ENCODE results near the gene FAM111A. TPM values are rescaled to one million over a fixed set of nuclear protein-coding genes. Genes with fewer than 3 reads are reported as not detected.
"Not testable (repeated sequence)": the region's sequence is repeated elsewhere in the genome, so short reads cannot be mapped to it uniquely, and the experiment has no call there.

FAM111A gene
- total RNA-seq, 5 donors from 2014 or later (not counting 1 experiment from before 2014, with no cell fraction given), result 75.9 to 90.2 (median 78.9) TPM

- H3K4me3 ChIP-seq (ENCODE audit: control insufficient read depth in 1 of 2, extremely low read depth in 1 of 2, low read length in 1 of 2); H3K9me3 ChIP-seq; DNase-seq; ATAC-seq (replicated peaks in 1 of 4); H3K27ac Mint-ChIP-seq; H3K4me3 Mint-ChIP-seq; H3K36me3 Mint-ChIP-seq; H3K36me3 ChIP-seq (ENCODE audit: control insufficient read depth in 2 of 2, extremely low read depth in 1 of 2, insufficient read depth in 1 of 2, low read length in 1 of 2); H3K9me3 Mint-ChIP-seq; H3K27ac ChIP-seq (ENCODE audit: low read length): not testable (repeated sequence)
- Mint-ChIP-seq H3K4me1 (peaks cover 10 to 23% (median 17%) of the 10 kb centered on the region in 3 donors), H3K27me3 (peaks cover 14 to 31% of the 10 kb centered on the region in 2 donors)
- H3K4me1 ChIP-seq (ENCODE audit: control insufficient read depth in 1 of 2, extremely low read depth in 1 of 2, insufficient read depth in 2 of 2, low read length in 2 of 2), result peaks cover 0 to 13% of the 10 kb centered on the region in 2 experiments
- ChIA-PET POLR2A (interaction anchor here in 1 of 2 donors (0.6 kb wide), 1 partner anchor 64 kb away, joined by 3 read pairs; no protein-coding TSS in a partner anchor), CTCF (interaction anchor here (0.8 to 2.4 kb wide), 8 partner anchors 10 to 60 kb away, joined by 3 to 13 read pairs (median 4); partner anchors contain the start of gene FAM111A (in 1 of the 2))
- H3K27me3 ChIP-seq (replicated peaks in 1 of 2; ENCODE audit: control insufficient read depth in 2 of 2, extremely low read depth in 1 of 2, insufficient read depth in 2 of 2, low read length in 1 of 2), result peaks cover 0 to 13% of the 10 kb centered on the region in 2 experiments
- 74% methylated on average over 4 of the region's 8 CpGs for WGBS (ENCODE audit: insufficient coverage)
These were observed 44.7 kb upstream of the FAM111A start for GRCh38 chr11:59097938-59098337.

GRCh38 chr11:59102259-59102765, 40.3 kb upstream of the FAM111A start:
- POLR2A ChIA-PET, result no interaction called here
- peak overlapping the region in 1 of 2 donors; percentile 53 for H3K27ac Mint-ChIP-seq

GRCh38 chr11:59106363-59107336, 36.0 kb upstream of the FAM111A start, which contains the start of gene FAM111B:
FAM111B (plus strand) TSS chr11:59107237; CDS start chr11:59109626, 2,389 bp downstream.
- 4% methylated on average over 44 of the region's 64 CpGs for WGBS (ENCODE audit: insufficient coverage)
- Mint-ChIP-seq H3K27me3 (peaks cover 9 to 20% of the 10 kb centered on the region in 2 donors), H3K4me3 (peak within 1 kb of the TSS; percentile 76 to 88 (median 85)), H3K27ac (peak within 1 kb of the TSS; percentile 37 to 67), H3K4me1 (peaks cover 34 to 51% (median 41%) of the 10 kb centered on the region in 3 donors), H3K36me3 (no peaks in the 10 kb centered on the region), H3K9me3 (no peaks in the 10 kb centered on the region)
- Histone ChIP-seq H3K4me3 (ENCODE audit: control insufficient read depth in 1 of 2, extremely low read depth in 1 of 2, low read length in 1 of 2) (peak within 1 kb of the TSS; percentile 56 to 88), H3K4me1 (ENCODE audit: control insufficient read depth in 1 of 2, extremely low read depth in 1 of 2, insufficient read depth in 2 of 2, low read length in 2 of 2) (peaks cover 14 to 24% of the 10 kb centered on the region in 2 experiments), H3K9me3 (no peaks in the 10 kb centered on the region), H3K27ac (ENCODE audit: low read length) (no peak within 1 kb of the TSS), H3K36me3 (ENCODE audit: control insufficient read depth in 2 of 2, extremely low read depth in 1 of 2, insufficient read depth in 1 of 2, low read length in 1 of 2) (no peaks in the 10 kb centered on the region), H3K27me3 (replicated peaks in 1 of 2; ENCODE audit: control insufficient read depth in 2 of 2, extremely low read depth in 1 of 2, insufficient read depth in 2 of 2, low read length in 1 of 2) (peaks cover 0 to 26% of the 10 kb centered on the region in 2 experiments)
- ChIA-PET POLR2A (interaction anchor here in 1 of 2 donors (0.7 kb wide), 1 partner anchor 65 kb away, joined by 3 read pairs; no protein-coding TSS in a partner anchor), CTCF (interaction anchor here (1.0 to 2.0 kb wide), 8 partner anchors 9 to 52 kb away, joined by 3 to 8 read pairs (median 4); no protein-coding TSS in a partner anchor)
- ATAC-seq (replicated peaks in 1 of 4) (peak; percentile 33 to 90 (median 78)), DNase-seq (peak; percentile 16 to 75 (median 41))

More at GRCh38 chr11:59102259-59102765, 40.3 kb upstream of the FAM111A start:
- H3K4me3 ChIP-seq (ENCODE audit: control insufficient read depth in 1 of 2, extremely low read depth in 1 of 2, low read length in 1 of 2), result peak overlapping the region; percentile 37 to 61
- H3K4me1 Mint-ChIP-seq, result peaks cover 23 to 45% (median 37%) of the 10 kb centered on the region in 3 donors
- DNase-seq (peak in 30 of 35 experiments; percentile 5 to 67 (median 26)), ATAC-seq (replicated peaks in 1 of 4) (peak; percentile 45 to 75 (median 60))
- no peak overlapping the region for H3K27ac ChIP-seq (ENCODE audit: low read length)
- no peaks in the 10 kb centered on the region for H3K36me3 Mint-ChIP-seq
- H3K4me1 ChIP-seq (ENCODE audit: control insufficient read depth in 1 of 2, extremely low read depth in 1 of 2, insufficient read depth in 2 of 2, low read length in 2 of 2), result peaks cover 10 to 23% of the 10 kb centered on the region in 2 experiments
- CTCF ChIA-PET, result interaction anchor here in 1 of 2 donors (0.9 kb wide), 1 partner anchor 34 kb away, joined by 4 read pairs; no protein-coding TSS in a partner anchor
- peaks cover 0 to 30% of the 10 kb centered on the region in 2 experiments for H3K27me3 ChIP-seq (replicated peaks in 1 of 2; ENCODE audit: control insufficient read depth in 2 of 2, extremely low read depth in 1 of 2, insufficient read depth in 2 of 2, low read length in 1 of 2)
- 7% methylated on average over 21 of the region's 23 CpGs for WGBS (ENCODE audit: insufficient coverage)
- no peaks in the 10 kb centered on the region for H3K36me3 ChIP-seq (ENCODE audit: control insufficient read depth in 2 of 2, extremely low read depth in 1 of 2, insufficient read depth in 1 of 2, low read length in 1 of 2)
- no peaks in the 10 kb centered on the region for H3K9me3 Mint-ChIP-seq
- peaks cover 19 to 42% of the 10 kb centered on the region in 2 donors for H3K27me3 Mint-ChIP-seq
- H3K4me3 Mint-ChIP-seq, result peak overlapping the region; percentile 70 to 79 (median 74)
- H3K9me3 ChIP-seq, result no peaks in the 10 kb centered on the region

- not testable (repeated sequence) for H3K27ac ChIP-seq (ENCODE audit: low read length)
- H3K27ac Mint-ChIP-seq, result peak overlapping the region; percentile 37 to 48
- DNase-seq, result peak in 6 of 35 experiments; percentile 1 to 27 (median 7)
These were observed 34.9 kb upstream of the FAM111A start for GRCh38 chr11:59107721-59108120.

GRCh38 chr11:59112494-59112893, 30.2 kb upstream of the FAM111A start:
- ATAC-seq (replicated peaks in 1 of 4), result no peak
- CTCF ChIA-PET, result no interaction called here

More at GRCh38 chr11:59107721-59108120, 34.9 kb upstream of the FAM111A start:
- ATAC-seq (replicated peaks in 1 of 4), result peak in 3 of 4 experiments; percentile 12 to 47 (median 38)
- H3K36me3 ChIP-seq (ENCODE audit: control insufficient read depth in 2 of 2, extremely low read depth in 1 of 2, insufficient read depth in 1 of 2, low read length in 1 of 2); H3K9me3 Mint-ChIP-seq; H3K36me3 Mint-ChIP-seq; POLR2A ChIA-PET; H3K9me3 ChIP-seq: not testable (repeated sequence)
- Histone ChIP-seq H3K27me3 (replicated peaks in 1 of 2; ENCODE audit: control insufficient read depth in 2 of 2, extremely low read depth in 1 of 2, insufficient read depth in 2 of 2, low read length in 1 of 2) (peaks cover 0 to 17% of the 10 kb centered on the region in 2 experiments), H3K4me1 (ENCODE audit: control insufficient read depth in 1 of 2, extremely low read depth in 1 of 2, insufficient read depth in 2 of 2, low read length in 2 of 2) (peaks cover 14% of the 10 kb centered on the region in 2 experiments), H3K4me3 (ENCODE audit: control insufficient read depth in 1 of 2, extremely low read depth in 1 of 2, low read length in 1 of 2) (peak overlapping the region in 1 of 2 donors; percentile 56)
- Mint-ChIP-seq H3K4me3 (peak overlapping the region; percentile 76 to 88 (median 85)), H3K4me1 (peaks cover 26 to 42% (median 33%) of the 10 kb centered on the region in 3 donors), H3K27me3 (peaks cover 9 to 20% of the 10 kb centered on the region in 2 donors)
- CTCF ChIA-PET, result interaction anchor here (1.1 to 2.0 kb wide), 6 partner anchors 10 to 51 kb away, joined by 3 to 8 read pairs (median 5); no protein-coding TSS in a partner anchor
- 8% methylated on average over 5 of the region's 10 CpGs for WGBS (ENCODE audit: insufficient coverage)

More at GRCh38 chr11:59112494-59112893, 30.2 kb upstream of the FAM111A start:
- H3K27ac ChIP-seq (ENCODE audit: low read length), result no peak overlapping the region
- Mint-ChIP-seq H3K27me3 (peaks cover 0 to 4% of the 10 kb centered on the region in 2 donors), H3K36me3 (peaks cover 4% of the 10 kb centered on the region), H3K9me3 (peaks cover 0 to 7% (median 2%) of the 10 kb centered on the region in 3 donors), H3K4me3 (no peak overlapping the region), H3K4me1 (peaks cover 11 to 15% (median 11%) of the 10 kb centered on the region in 3 donors), H3K27ac (no peak overlapping the region)
- peaks cover 2% of the 10 kb centered on the region in 2 experiments for H3K4me1 ChIP-seq (ENCODE audit: control insufficient read depth in 1 of 2, extremely low read depth in 1 of 2, insufficient read depth in 2 of 2, low read length in 2 of 2)
- POLR2A ChIA-PET, result no interaction called here
- no peaks in the 10 kb centered on the region for H3K36me3 ChIP-seq (ENCODE audit: control insufficient read depth in 2 of 2, extremely low read depth in 1 of 2, insufficient read depth in 1 of 2, low read length in 1 of 2)
- no CpG with 5 or more reads among the region's 2 CpGs for WGBS (ENCODE audit: insufficient coverage)
- no peak overlapping the region for H3K4me3 ChIP-seq (ENCODE audit: control insufficient read depth in 1 of 2, extremely low read depth in 1 of 2, low read length in 1 of 2)
- no peaks in the 10 kb centered on the region for H3K27me3 ChIP-seq (replicated peaks in 1 of 2; ENCODE audit: control insufficient read depth in 2 of 2, extremely low read depth in 1 of 2, insufficient read depth in 2 of 2, low read length in 1 of 2)
- H3K9me3 ChIP-seq, result no peaks in the 10 kb centered on the region
- DNase-seq, result no peak

Measured in T-cell (primary cell).